ENCODE results near the gene GARNL3.

The GARNL3 gene

GRCh38 chr9:127264462-127265219 lies at the start of gene GARNL3:
GARNL3 (plus strand) TSS chr9:127264774; CDS start chr9:127264878, 104 bp downstream.
- DNase-seq (ENCODE audit: low read depth): no peak

GRCh38 chr9:127215268-127216209 lies 49.0 kb upstream of the GARNL3 start:
- no peak for DNase-seq (ENCODE audit: low read depth)

- DNase-seq (ENCODE audit: low read depth): no peak
Measured at GRCh38 chr9:127216210-127216887, 48.2 kb upstream of the GARNL3 start.

GRCh38 chr9:127216888-127217217 lies 47.7 kb upstream of the GARNL3 start:
- DNase-seq (ENCODE audit: low read depth): no peak

GRCh38 chr9:127218818-127219217 lies 45.8 kb upstream of the GARNL3 start:
- no peak for DNase-seq (ENCODE audit: low read depth)

- DNase-seq (ENCODE audit: low read depth): no peak
Measured at GRCh38 chr9:127219520-127219919, 45.1 kb upstream of the GARNL3 start.

GRCh38 chr9:127221695-127222094 lies 42.9 kb upstream of the GARNL3 start:
- DNase-seq (ENCODE audit: low read depth): no peak

GRCh38 chr9:127222388-127223095 lies 42.0 kb upstream of the GARNL3 start:
- DNase-seq (ENCODE audit: low read depth): no peak

- DNase-seq (ENCODE audit: low read depth): no peak
Measured at GRCh38 chr9:127223266-127223665, 41.3 kb upstream of the GARNL3 start.

- no peak for DNase-seq (ENCODE audit: low read depth)
Measured at GRCh38 chr9:127223810-127224177, 40.8 kb upstream of the GARNL3 start.

GRCh38 chr9:127224178-127224882 lies 40.2 kb upstream of the GARNL3 start:
- peak; percentile 72 for DNase-seq (ENCODE audit: low read depth)

- peak; percentile 83 for DNase-seq (ENCODE audit: low read depth)
Measured at GRCh38 chr9:127224883-127225739, 39.5 kb upstream of the GARNL3 start.

- no peak for DNase-seq (ENCODE audit: low read depth)
Measured at GRCh38 chr9:127225801-127226625, 38.6 kb upstream of the GARNL3 start.

- DNase-seq (ENCODE audit: low read depth): no peak
Measured at GRCh38 chr9:127229691-127230417, 34.7 kb upstream of the GARNL3 start.

GRCh38 chr9:127231666-127232065 lies 32.9 kb upstream of the GARNL3 start:
- no peak for DNase-seq (ENCODE audit: low read depth)

- no peak for DNase-seq (ENCODE audit: low read depth)
Measured at GRCh38 chr9:127232833-127233549, 31.6 kb upstream of the GARNL3 start.

GRCh38 chr9:127233550-127233949 lies 31.0 kb upstream of the GARNL3 start:
- no peak for DNase-seq (ENCODE audit: low read depth)

GRCh38 chr9:127233989-127234388 lies 30.6 kb upstream of the GARNL3 start:
- DNase-seq (ENCODE audit: low read depth): no peak

All from stimulated activated CD8-positive, alpha-beta memory T cell treated with anti-CD3 and anti-CD28 coated beads, Interleukin-12 subunit alpha, Interleukin-12 subunit beta, amount 100 ng/mL, for 4 hours (primary cell).